ENCODE data around the gene TTLL11. TPM values are rescaled to one million over a fixed set of nuclear protein-coding genes. Genes with fewer than 3 reads are reported as not detected.

The TTLL11 gene
- total RNA-seq, 4 donors from 2014 or later, result 3.0 to 9.9 (median 7.4) TPM

GRCh38 chr9:121876658-121877271 lies 216.3 kb downstream of the TTLL11 start:
- H3K27me3 ChIP-seq, result no peaks in the 10 kb centered on the region
- no peak for DNase-seq
- H3K4me1 ChIP-seq, result no peaks in the 10 kb centered on the region
- no peaks in the 10 kb centered on the region for H3K9me3 ChIP-seq
- H3K4me3 ChIP-seq, result no peak overlapping the region
- no peaks in the 10 kb centered on the region for H3K36me3 ChIP-seq
- no peak for TF ChIP-seq POLR2A (IDR thresholded peaks at IDR 0.05)
- no peak for TF ChIP-seq CTCF (IDR thresholded peaks at IDR 0.05)
- H3K27ac ChIP-seq, result no peak overlapping the region

GRCh38 chr9:121876255-121876654 lies 216.9 kb downstream of the TTLL11 start:
- TF ChIP-seq CTCF (IDR thresholded peaks at IDR 0.05) (no peak), POLR2A (IDR thresholded peaks at IDR 0.05) (no peak)
- Histone ChIP-seq H3K4me1 (no peaks in the 10 kb centered on the region), H3K27ac (no peak overlapping the region), H3K9me3 (no peaks in the 10 kb centered on the region), H3K4me3 (no peak overlapping the region), H3K36me3 (no peaks in the 10 kb centered on the region), H3K27me3 (no peaks in the 10 kb centered on the region)
- DNase-seq, result no peak

GRCh38 chr9:121874524-121874923 lies 218.6 kb downstream of the TTLL11 start:
- H3K9me3 ChIP-seq, result no peaks in the 10 kb centered on the region
- TF ChIP-seq POLR2A (IDR thresholded peaks at IDR 0.05), result no peak
- no peak for TF ChIP-seq CTCF (IDR thresholded peaks at IDR 0.05)
- no peaks in the 10 kb centered on the region for H3K36me3 ChIP-seq
- no peak overlapping the region for H3K27ac ChIP-seq
- no peaks in the 10 kb centered on the region for H3K27me3 ChIP-seq
- H3K4me1 ChIP-seq, result no peaks in the 10 kb centered on the region
- no peak overlapping the region for H3K4me3 ChIP-seq
- DNase-seq, result no peak

GRCh38 chr9:121871431-121872025 lies 221.6 kb downstream of the TTLL11 start:
- H3K27ac ChIP-seq, result no peak overlapping the region
- no peak overlapping the region for H3K4me3 ChIP-seq
- TF ChIP-seq CTCF (IDR thresholded peaks at IDR 0.05) (no peak), POLR2A (IDR thresholded peaks at IDR 0.05) (no peak)
- DNase-seq, result peak in 1 of 3 donors; percentile 9
- H3K36me3 ChIP-seq, result no peaks in the 10 kb centered on the region
- H3K27me3 ChIP-seq, result no peaks in the 10 kb centered on the region
- H3K9me3 ChIP-seq, result no peaks in the 10 kb centered on the region
- no peaks in the 10 kb centered on the region for H3K4me1 ChIP-seq

GRCh38 chr9:121870271-121870670 lies 222.8 kb downstream of the TTLL11 start:
- peak in 1 of 3 donors; percentile 8 for DNase-seq
- Histone ChIP-seq H3K27ac (no peak overlapping the region), H3K9me3 (no peaks in the 10 kb centered on the region), H3K4me1 (no peaks in the 10 kb centered on the region), H3K4me3 (no peak overlapping the region), H3K36me3 (no peaks in the 10 kb centered on the region), H3K27me3 (no peaks in the 10 kb centered on the region)
- TF ChIP-seq CTCF (IDR thresholded peaks at IDR 0.05), result no peak

All from Peyer's patch (tissue), 4 donors.